NCI-H526 treated with DMSO at 0.1 percent for 48 hours (cell line): Measurements from ENCODE around the gene SCGB3A1.

Experiments used
- DNase-seq: peaks from one replicate; lab custom pipeline; 2025; lab: John Stamatoyannopoulos, UW

The SCGB3A1 gene

GRCh38 chr5:180625125-180625790 lies 34.0 kb upstream of the SCGB3A1 start:
- no peak for DNase-seq

GRCh38 chr5:180624587-180624986 lies 33.3 kb upstream of the SCGB3A1 start:
- DNase-seq: no peak

DNA sequence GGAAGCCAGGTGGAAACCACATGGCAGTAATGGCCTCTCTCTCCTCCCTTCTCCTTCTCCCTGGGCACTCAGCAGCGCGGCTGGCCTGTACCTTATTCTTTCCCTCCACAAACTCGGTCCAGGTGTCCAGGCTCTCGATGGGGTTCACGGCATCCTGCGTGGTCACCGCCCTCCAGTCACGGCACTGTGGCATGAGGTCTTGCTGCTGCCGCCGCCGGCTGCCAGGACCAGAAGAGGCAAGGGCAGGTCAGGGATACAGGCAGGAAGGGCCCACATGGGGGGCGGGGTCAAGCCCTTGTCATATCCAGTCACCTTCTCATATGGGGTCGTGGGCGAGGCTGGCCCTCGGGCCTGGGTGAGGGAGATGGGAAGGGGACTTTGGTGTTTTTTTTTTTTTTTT lies 32.5 kb upstream of the SCGB3A1 start:
- no peak for DNase-seq

DNA sequence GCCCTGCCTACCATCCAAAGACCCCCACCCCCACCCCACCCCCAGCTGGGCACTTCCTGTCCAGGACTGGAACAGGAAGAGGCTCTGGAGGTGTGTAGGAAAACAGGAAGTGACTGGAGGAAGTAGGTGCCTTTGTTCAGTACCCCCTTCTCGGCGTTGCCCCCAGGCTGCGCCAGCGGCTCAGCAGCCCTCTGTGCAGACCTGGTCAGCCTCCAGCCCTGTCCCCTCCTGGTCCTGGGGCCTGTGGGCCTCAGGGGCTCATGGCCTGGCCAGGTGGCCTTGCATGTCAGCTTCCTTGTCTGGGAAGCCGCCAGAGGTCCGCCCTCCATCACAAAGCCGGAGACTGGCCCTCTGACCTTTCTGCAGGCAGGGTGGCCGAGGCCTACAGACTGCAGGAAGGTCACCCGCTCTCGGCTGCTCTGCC lies 32.1 kb upstream of the SCGB3A1 start:
- DNase-seq: no peak

- DNase-seq: no peak
These were observed 31.6 kb upstream of the SCGB3A1 start for GRCh38 chr5:180622910-180623309.

- DNase-seq: no peak
These were observed 30.0 kb upstream of the SCGB3A1 start for GRCh38 chr5:180621311-180621710.

GRCh38 chr5:180620014-180620413 lies 28.7 kb upstream of the SCGB3A1 start:
- no peak for DNase-seq

GRCh38 chr5:180619563-180619915 lies 28.2 kb upstream of the SCGB3A1 start:
- DNase-seq: no peak

DNA sequence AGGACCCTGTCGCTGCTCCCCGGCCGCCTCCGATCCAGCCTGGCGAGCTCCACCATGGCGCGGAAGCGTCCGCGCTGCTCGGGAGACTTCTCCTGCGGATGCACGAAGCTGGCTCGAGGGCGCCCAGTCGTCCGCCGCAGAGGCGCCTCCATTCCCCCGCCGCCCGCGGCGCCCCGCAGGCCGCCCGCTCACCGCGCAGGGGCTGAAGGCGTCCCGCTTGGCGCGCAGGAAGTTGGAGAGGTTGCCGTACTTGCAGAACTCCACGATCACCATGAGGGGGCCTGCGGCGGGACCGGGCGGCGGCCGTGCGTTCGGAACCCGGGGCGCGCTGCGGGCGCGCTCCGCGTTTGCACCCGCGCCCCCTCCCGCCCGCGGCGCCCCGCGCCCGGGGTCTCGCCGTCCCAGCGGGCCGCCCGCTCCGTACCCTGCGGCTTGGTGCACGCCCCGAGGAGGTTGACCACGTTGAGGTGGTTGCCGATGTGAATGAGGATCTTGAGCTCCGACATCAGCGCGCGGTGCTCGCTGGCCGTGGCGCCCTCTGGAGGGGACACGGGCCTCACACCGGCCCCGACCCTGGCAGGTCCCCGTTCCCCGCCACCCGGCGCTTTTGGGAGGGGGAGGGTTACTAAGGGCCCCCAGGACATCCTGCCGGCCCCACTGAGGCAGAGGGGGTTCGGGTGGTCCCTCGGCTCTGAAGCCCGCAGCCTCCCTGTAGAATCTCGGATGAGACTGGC lies 27.7 kb upstream of the SCGB3A1 start:
- DNase-seq: peak; percentile 2

- no peak for DNase-seq
These were observed 27.2 kb upstream of the SCGB3A1 start for GRCh38 chr5:180618487-180618828.

- DNase-seq: no peak
These were observed 22.5 kb upstream of the SCGB3A1 start for GRCh38 chr5:180613814-180614188.

DNA sequence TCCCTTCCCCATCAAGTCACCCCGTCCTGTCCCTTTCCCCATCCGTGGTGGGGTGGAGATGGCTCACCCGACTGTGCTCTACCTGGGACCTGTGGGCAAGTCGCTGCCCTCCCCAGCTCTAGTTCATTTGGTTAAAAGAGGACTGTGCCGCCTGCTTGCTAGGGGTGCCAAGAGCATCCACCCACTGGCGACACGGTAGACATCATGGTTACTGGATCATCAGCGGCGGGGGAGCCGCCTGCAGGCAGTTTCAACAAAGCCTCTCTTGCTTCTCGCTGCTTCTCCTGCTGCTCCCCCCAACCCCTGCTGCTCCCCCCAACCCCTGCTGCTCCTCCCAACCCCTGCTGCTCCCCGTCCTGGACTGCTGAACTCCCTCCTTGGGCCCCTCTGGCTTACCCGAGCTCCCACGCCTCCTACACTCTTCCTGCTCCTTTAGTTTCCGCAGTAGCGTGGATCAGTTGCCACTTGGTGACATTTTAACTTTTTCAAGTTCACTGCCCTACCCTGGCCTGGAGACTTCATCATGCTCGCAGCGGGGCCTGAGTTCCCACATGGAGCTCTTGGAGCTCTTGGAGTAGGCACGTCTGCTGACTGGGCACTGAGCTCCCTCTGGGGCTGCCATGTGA lies 22.0 kb upstream of the SCGB3A1 start:
- DNase-seq: no peak

DNA sequence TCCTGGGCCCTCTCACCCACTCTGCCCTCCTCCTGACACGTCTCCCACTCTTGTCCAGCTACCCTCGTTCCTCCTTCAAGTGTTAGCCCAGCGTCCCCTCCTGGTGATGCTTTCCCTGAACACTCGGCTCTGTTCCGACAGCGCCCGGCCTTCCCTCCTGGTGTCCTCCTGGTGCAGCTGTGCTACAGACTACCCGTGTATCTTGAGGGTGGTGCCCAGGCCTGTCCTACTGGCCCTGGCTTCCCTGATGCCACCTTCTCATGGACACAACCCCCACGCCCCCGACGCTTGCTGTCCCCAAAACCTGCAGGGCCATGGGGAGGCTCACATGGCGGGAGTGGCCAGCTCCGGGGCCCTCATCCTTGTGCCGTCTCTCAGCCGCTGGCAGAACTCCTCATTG lies 21.4 kb upstream of the SCGB3A1 start:
- no peak for DNase-seq

GRCh38 chr5:180611140-180611850 lies 20.0 kb upstream of the SCGB3A1 start:
- DNase-seq: no peak

GRCh38 chr5:180609817-180610550 lies 18.7 kb upstream of the SCGB3A1 start:
- no peak for DNase-seq

DNA sequence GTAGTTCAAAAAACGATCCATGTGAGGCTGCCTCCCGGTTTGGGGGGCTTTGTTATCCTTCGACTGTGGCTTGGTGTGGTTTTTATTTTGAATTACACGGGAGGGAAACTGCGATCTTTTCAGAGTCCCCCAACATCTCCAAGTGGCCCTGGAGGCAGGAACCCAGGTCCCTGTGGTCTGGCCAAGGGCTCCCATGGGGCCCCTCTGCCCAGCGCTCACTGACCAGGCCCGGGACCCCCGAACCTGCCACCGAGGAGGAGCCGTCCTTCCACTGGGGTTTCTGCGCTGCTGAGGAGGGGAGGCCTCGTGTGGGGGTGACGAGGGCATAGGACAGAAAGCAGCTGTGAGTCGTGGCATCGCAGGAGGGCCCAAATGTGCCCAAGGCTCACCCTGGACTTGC lies 18.1 kb upstream of the SCGB3A1 start:
- no peak for DNase-seq

- DNase-seq: no peak
These were observed 17.4 kb upstream of the SCGB3A1 start for GRCh38 chr5:180608572-180609310.

DNA sequence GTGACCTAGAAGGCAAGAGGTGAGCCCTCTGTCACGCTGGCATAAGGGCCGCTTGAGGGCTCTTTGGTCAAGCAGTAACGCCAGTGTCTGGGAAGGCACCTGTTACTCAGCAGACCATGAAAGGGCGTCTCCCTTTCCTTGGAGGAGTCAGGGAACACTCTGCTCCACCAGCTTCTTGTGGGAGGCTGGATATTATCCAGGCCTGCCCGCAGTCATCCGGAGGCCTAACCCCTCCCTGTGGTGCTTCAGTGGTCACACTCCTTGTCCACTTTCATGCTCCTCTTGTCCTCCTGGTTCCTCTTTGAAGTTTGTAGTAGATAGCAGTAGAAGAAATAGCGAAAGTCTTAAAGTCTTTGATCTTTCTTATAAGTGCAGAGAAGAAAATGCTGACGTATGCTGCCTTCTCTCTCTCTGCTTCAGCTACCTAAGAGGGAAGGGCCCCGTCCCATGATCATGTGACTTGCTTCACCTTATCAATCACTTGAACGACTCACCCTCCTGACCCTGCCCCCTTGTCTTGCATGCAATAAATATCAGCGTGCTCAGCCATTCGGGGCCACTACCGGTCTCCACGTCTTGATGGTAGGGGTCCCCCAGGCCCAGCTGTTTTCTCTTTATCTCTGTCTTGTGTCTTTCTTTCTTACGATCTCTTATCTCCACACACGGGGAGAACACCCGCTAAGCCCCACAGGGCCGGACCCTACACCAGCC lies 16.7 kb upstream of the SCGB3A1 start:
- no peak for DNase-seq

DNA sequence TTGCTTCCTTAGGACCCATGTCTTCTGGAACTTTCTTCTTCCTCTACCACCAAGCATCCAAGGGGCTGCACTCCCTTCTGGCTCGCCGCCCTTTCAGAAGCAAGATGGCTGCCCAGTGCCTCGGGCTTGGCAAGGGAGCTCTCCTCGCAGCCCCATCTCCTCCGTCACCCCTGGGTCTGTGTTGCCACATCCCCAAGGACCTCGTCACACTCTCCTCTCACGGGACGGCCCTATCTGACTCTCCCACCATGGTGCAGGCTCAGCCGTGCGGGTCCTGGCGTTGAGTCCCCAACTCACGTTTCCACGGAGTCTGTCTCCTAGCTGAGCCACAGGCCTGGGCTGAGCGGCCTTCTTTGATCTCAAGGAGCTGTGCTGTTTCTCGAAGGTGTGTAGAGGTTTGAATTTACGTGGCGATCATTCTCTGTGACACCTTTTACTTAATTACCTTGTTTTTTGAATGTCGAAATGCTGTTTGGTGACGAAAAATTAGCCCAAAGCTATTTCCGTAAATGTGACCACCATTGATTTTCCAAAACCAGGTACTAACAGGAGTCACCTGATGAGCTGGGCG lies 15.0 kb upstream of the SCGB3A1 start:
- DNase-seq: no peak

- DNase-seq: no peak
These were observed 14.4 kb upstream of the SCGB3A1 start for GRCh38 chr5:180605554-180606214.
